Activated naive CD8-positive, alpha-beta T cell treated with anti-CD3 and anti-CD28 coated beads, Interleukin-2, amount 50 U/mL, for 16 hours (primary cell): ENCODE measurements around the gene CCDC124.
"Not testable (repeated sequence)": the region's sequence is repeated elsewhere in the genome, so short reads cannot be mapped to it uniquely, and the experiment has no call there.

Experiments used
- DNase-seq: peaks from one replicate; pipeline ENCODE4 v3.0.0-alpha.2; 2020; ENCODE audit warnings: low read depth, low spot score

CCDC124 gene

DNA sequence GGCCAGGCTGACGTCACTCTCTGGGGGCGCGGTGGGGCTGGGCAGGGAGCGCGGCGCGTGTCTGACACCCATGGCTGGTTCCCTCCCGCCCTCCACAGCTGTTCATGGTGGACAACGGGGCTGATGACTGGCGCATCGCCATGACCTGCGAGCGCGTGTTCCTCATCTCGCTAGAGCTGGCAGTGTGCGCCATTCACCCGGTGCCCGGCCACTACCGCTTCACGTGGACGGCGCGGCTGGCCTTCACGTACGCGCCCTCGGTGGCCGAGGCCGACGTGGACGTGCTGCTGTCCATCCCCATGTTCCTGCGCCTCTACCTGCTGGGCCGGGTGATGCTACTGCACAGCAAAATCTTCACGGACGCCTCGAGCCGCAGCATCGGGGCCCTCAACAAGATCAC lies 48.8 kb downstream of the CCDC124 start:
- no peak for DNase-seq

DNA sequence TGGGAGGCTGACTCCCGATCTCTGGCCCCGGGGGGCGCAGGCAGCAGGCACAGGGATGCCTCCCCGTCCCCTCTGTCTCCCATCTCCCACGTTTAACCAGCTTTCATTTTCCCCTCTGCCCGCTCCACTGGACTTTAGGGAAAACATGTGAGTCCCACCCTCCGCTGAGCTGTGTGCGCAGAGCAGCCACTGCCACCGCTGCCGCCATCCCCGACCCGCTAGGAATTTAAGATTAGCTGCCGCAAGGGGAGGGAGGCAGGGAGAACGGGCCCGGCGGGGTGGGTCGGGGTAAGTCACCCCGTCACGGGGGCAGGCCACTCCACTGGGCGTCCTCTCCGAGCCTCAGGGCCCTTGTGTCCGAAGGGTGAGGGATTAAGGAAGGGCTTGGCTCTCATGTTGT lies 49.6 kb downstream of the CCDC124 start:
- DNase-seq = no peak

DNA sequence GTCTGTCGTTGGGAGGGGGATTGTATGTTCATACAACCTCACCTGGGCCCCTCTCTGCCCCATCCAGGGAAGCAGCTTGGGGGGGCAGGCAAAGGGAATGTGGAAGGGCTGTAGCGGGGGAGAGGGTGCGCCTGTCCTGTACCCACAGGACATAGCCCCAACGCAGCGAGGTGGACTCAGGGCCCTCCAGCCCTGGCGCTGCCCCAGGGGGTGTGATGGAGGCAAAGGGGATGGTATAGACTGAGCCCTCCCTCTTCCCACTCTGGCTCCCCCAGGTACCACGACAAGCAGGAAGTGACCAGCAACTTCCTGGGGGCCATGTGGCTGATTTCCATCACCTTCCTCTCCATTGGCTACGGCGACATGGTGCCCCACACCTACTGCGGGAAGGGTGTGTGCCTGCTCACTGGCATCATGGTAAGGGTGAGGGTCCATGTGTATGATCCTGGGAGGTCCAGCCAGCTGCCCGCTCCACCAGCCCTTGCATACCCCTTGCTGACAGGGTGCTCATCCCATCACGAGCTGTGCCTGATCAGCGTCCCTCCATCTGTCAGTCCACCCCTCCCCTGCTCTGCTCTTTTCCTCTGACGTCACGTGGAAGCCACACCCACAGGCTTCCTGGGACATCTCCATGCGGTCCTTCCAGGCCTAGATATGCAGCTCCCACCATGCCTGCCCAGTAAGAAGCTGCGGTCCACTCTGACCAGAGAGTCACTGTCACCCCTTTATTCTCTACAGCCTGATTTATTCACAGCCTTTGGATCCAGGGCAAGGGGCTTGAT lies 52.4 kb downstream of the CCDC124 start:
- no peak for DNase-seq

DNA sequence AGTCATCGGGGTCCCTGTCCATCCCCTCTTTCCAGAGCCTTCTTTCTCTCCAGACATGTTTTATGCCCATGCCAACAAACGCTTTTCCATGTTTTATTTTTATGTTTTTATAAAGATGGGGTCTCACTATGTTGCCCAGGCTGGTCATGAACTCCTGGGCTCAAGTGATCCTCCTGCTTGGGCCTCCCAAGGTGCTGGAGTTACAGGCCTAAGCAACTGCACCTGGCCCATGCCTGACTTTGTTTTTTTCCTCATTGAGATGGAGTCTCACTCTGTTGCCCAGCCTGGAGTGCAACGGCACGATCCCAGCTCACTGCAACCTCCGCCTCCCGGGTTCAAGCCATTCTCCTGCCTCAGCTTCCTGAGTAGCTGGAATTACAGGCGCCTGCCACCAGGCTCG lies 53.8 kb downstream of the CCDC124 start:
- not testable (repeated sequence) for DNase-seq

DNA sequence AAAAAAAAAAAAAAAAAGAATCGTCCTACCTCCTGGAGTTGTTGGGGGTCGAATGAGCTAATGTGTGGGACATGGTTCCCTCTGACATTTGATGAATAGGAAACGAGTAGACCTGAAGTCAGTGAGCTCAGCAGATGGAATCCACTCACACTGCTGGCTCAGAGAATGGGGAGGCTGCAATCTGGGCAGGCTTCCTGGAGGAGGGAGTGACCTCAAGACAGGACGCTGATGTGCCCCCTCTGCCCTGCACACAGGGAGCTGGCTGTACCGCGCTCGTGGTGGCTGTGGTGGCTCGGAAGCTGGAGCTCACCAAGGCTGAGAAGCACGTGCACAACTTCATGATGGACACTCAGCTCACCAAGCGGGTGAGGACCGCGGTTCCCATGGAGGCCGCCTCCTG lies 55.3 kb downstream of the CCDC124 start:
- DNase-seq = no peak

DNA sequence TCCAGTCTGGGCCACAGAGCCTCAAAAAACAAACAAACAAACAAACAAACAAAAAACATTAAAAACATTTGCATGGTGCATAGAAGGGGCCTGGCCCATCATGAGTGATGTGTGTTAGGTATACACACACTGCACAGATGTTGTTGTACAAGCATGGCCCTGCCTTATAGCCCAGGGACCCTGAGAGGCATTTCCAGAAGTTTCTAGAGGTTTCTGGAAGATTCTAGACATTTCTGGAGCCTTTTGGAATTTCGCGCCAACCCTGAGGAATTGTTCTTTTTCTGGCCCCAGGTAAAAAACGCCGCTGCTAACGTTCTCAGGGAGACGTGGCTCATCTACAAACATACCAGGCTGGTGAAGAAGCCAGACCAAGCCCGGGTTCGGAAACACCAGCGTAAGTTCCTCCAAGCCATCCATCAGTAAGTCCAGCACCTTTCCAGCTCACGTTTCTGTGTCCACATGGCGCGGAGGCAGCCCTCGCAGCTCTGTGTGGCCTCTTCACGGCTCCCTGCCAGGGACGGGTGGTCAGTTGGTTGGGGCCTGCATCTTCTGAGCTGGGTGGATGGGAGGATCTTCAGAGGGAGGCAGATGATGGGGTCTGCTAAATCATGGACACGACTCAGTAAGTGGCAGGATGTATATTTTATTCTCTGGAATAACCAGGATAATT lies 56.7 kb downstream of the CCDC124 start:
- no peak for DNase-seq

DNA sequence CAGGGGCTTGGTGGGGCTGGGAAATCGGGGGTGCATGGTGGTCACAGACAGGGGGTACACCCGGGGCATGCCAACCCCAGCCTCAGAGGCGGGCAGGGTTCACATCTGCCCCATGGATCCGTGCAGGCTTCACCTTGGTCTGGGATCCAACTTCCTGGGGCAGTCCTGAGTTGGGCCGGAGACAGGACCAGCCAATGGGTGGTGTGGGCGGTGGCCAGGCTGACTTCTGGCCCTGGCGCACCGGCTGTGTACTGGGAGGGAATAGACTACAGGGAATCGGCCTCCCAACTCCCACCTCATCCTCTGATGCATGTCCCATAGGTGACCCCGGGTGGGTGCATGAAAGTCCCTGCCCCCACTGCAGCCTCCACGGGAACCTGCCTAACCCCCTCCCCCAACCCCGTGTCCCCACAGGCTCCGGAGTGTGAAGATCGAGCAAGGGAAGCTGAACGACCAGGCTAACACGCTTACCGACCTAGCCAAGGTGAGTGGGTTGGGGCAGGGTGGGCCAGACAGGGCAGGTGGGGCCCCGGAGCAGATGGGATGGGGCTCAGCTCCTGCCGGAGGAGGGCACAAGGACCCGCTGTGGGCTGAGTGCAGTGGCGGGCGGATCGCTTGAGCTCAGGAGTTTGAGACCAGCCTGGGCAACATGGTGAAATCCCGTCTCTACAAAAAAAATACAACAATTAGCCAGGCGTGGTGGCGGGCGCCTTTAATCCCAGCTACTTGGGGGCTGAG lies 60.4 kb downstream of the CCDC124 start:
- DNase-seq = no peak
